Activated CD4-positive, alpha-beta T cell treated with anti-CD3 and anti-CD28 coated beads for 24 hours (primary cell): Measurements from ENCODE around the gene CDC26.
"Not testable (repeated sequence)": the region's sequence is repeated elsewhere in the genome, so short reads cannot be mapped to it uniquely, and the experiment has no call there.

Experiments used
- DNase-seq, 2 donors: peaks; one replicate each; pipeline ENCODE4 v3.0.0-alpha.2; 2020; ENCODE audit warnings: low read depth in 2 of 2

The CDC26 gene

GRCh38 chr9:113275157-113276131 lies at the start of gene CDC26, which contains the start of gene PRPF4:
CDC26 (minus strand) TSS chr9:113275572; CDS start chr9:113272507, 3,065 bp downstream.
PRPF4 (plus strand) TSS chr9:113275658; CDS start chr9:113275744, 86 bp downstream.
- DNase-seq, result peak; percentile 91 to 93

- DNase-seq, result no peak
These were observed 47.3 kb upstream of the CDC26 start for GRCh38 chr9:113322671-113323070.

DNA sequence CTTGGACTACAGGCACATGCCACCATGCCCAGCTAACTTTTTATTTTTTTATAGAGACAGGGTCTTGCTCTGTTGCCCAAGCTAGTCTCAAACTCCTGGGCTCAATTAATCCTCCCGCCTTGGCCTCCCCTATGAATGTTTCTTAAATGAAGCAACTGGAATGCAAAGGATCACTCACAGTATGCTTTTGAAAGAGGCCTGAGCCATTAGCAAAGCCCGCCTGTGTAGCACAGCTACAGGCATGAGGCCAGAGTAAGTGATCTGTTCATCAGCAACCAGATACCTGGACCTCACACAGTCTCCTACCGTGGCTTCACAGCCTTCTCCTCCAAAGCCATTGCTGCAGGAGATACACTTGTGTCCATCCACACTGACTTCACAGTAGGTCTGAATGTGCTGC lies 44.7 kb upstream of the CDC26 start:
- DNase-seq, result no peak

DNA sequence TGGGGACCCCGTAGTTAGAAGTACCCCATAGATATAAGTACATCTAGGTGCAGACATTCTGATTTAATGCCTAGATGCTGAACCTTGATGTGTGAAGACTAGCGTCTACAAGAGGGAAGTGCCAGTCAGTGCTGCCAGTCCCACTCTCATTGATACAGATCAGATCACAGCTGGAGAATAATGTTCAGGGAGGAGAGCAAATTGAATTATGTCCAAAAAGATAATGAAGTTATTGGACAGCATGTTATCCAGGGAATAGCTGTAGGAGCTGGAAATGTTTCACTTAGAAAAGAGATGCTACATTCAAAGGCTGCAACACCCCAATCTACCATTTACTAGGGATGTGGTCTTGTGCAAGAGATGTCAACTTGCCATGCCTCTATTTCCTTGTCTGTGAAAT lies 43.7 kb upstream of the CDC26 start:
- DNase-seq, result no peak

- DNase-seq, result no peak
These were observed 42.4 kb upstream of the CDC26 start for GRCh38 chr9:113317777-113318176.

- DNase-seq, result no peak
These were observed 40.7 kb upstream of the CDC26 start for GRCh38 chr9:113316030-113316429.

GRCh38 chr9:113315231-113315630 lies 39.9 kb upstream of the CDC26 start:
- DNase-seq, result no peak

DNA sequence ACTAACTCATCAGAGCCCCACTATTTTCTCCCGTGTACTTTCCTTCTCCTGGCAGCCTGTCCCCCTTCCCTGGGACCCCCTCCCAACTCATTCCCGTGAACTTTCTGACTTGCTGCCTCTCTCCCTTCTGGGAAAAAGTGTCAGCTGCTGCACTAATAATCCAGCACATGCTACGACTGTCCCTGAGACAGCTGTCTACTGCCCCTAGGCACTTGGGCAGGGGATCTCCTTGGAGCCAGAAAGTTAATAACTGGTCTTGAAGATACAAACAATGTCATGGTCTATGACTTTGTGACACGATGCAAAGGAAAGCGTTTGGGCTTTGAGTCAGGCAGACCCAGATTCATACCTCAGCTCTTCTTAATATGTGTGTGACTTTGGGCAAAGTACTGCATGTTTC lies 37.9 kb upstream of the CDC26 start:
- no peak for DNase-seq

DNA sequence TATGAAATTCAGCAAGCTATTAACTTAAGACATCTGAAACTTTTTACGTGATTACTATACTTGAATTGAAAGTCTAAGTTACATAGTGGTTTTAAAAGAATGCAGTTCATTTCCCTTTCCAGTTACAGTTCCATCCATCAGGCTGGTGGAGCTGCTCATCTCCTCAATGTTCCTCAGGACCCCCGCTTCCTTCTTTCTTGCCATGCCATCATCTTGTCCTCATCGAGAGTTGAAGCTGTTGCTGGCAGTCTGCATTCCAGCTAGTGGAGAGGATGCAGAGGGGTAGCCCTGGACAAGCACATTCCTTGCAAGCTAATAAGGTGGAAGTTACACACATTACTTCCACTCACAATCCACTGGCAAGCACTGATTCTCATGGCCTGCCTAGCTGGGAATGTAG lies 36.6 kb upstream of the CDC26 start:
- no peak for DNase-seq

DNA sequence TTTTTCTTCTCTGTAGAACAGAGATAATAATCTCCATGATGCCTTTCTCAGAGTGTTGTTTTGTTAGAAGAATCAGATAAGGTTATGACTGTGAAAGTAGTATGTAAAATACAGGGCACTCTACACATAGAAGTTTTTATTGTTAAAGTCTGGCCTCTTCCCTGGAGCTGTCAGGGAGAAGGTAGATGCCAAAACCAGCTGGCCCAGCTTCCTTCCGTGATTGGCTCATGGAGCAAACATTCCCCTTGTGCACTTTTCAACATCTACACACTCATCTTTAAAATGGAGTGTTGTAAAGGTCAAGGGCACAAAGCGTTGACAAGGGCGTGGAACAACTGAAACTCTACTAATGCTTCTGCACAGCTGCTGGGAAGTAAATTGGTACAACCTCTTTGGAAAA lies 35.2 kb upstream of the CDC26 start:
- no peak for DNase-seq

DNA sequence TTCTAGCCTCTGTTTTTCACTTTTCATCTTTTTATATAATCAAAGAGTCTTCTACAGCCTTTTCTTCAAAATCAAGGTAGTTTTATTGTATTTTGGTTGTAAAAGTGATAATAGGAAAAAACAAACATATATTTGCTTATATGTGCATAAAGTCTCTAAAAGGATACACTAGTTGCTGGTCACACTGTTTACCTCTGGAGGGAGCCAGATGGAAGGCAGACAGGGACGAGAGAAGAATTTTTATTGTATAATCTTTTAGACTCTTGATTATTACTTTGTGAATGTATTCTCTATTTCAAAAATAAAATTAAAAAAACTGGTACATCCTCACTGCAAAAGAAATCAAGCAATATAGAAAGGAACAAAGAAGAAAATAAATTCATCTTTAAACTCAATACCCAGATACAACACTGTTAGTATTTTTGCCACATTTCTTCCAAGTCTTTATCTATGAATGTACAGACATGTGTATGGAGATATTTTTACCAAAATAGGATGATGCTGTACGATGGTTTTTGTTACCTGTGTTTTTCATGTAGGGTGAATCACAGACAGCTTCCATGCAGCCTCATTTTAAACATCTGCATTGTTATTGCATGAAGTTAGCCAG lies 33.9 kb upstream of the CDC26 start:
- DNase-seq, result no peak

- no peak for DNase-seq
These were observed 32.1 kb upstream of the CDC26 start for GRCh38 chr9:113307396-113307975.

GRCh38 chr9:113306566-113306965 lies 31.2 kb upstream of the CDC26 start:
- DNase-seq, result no peak

DNA sequence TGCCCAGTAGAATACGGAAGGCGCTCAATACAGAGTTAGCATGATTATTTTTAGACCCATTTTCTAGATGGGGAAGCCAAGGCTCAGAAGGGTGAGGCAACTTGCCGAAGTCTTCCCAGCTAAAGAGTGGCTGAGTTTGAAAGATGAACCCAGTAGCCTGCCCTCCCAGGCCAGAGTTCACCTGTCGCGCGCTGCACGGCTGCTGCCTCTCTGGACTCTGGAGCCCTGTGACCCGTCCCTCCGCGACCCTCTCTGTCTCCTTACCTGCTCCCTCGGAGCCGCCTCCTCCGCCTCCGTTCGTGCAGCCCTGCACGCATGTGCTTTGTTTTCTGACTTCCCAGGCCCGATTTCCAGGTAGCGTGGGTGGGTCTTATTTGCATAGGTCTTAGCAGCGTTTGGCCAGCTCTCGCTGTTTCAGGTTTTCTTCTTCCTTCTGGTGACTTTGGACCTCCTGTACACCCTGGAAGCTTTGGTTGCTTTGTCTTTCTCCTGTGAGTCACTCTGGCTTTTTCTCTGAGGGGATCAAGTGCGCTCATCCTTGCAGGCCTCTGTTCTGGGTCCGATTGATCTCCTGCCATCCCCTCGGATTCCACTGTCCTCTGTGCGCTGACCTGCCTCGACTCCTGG lies 27.5 kb upstream of the CDC26 start, which contains the start of gene RNF183:
TSS of gene RNF183 (minus strand) at position 585 of the 627 bp plus-strand sequence. CDS start 5,192 bp downstream, outside the sequence.
- no peak for DNase-seq

DNA sequence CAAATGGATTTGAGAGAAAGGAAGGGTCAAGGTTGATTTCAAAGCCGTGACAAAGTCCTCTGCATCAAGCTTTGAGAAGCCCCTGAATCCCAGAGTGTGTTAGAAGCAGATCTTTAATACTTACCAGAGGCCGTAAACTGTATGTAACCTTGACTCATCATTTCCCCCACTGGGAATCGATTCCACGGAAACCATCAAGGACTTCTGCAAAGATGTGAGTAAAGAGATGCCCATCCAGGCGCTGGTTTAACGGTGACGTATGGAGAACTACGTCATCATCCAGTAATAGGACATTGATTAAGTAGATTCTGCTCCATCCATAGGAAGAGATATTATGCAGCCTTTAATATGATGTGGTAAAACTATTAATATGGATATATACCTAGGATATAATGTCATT lies 26.2 kb upstream of the CDC26 start:
- no peak for DNase-seq

- DNase-seq, result no peak
These were observed 24.5 kb upstream of the CDC26 start for GRCh38 chr9:113299800-113300292.

DNA sequence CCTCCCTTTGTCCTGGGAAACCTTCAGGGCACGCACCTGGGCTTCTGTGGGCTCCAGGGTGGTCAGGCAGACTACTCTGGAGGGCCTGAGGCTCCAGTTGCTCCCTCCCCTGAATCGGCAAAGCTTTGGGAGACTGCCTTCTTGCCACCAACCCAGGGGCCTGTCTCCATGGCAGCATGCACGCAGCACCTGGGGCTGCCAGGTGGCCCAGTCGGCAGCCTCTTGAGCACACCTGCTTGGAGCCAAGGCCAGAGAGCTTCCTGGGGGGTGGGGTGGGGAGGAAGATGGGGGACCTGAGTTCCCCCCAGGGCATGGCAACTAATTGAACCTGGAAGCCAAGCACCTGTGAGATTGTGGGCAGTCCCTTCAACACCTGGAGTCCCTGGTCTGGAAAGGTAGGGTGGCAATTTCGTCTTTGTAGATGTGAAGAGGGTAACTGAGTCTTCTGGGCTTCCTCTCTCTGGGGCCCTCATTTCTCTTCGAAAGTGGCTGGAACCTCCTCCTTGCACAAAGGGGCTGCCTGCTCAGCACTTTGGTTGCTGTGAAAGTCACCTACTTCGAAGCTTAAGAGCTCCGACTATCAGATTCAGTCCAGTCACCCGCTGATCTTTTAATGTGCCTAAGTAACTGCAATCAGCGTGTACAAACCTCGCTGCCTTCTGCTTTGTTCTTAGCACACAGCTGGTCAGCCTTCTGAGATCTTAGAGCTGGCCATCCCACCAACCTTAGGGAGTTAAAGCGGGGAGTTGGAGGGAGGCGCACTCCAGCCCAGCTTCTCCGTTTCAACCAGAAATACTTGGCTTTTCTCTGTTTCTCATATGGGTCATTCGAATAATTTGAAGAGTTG lies 23.8 kb upstream of the CDC26 start:
- no peak for DNase-seq

DNA sequence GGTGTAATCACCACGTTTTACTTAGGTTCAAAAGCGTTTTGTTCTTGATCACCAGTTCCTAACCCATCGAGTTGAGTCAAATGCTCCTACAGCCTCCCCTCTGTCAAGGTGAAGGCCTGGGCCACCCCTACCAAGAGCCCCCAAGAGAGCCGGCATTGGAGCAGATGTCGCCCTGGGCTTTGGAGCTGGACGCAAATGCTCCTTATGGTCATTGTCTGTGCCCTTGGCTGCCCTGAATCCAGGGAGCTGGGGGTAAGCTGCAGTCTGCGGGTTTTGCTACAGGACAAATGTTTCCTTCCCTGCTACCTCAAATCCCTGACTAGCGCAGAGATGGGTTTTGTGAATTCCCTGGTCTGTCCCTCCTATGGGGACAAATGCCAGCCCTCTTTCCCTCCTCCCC lies 22.9 kb upstream of the CDC26 start:
- no peak for DNase-seq

DNA sequence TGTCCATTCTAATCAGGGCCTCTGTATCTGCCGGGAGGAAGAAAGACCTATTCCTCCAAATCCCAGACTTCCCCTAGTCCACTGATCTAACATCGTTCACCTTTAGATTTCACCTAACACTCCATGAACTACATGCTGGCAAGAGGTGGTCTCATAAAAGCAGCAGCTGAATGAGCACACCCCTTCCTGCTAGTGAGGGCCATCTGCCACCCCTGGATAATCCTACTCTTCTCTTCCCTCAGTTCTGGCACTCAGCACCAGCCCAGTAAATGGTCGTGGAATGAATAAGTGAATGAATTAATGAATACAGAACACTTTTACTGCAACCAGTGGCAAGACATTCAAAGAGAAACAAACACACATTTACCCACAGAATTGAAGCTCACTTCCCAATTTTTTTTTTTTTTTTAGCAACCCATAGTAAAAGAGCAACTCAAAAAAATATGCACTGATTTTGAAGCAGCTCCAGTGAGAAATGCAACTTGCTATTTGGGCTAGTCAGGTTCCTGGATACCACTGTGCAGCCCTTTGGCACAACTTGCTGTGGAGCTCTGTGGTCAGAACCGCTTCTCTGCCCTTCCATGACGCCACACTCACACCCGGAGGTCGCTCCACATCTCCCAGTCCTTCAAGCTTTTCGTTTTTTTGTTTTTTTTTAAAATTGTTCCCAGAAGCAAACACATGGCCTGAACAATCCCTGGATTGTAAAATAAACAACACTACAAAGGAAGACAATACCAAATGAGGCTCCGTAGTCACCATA lies 21.6 kb upstream of the CDC26 start:
- DNase-seq, result no peak

DNA sequence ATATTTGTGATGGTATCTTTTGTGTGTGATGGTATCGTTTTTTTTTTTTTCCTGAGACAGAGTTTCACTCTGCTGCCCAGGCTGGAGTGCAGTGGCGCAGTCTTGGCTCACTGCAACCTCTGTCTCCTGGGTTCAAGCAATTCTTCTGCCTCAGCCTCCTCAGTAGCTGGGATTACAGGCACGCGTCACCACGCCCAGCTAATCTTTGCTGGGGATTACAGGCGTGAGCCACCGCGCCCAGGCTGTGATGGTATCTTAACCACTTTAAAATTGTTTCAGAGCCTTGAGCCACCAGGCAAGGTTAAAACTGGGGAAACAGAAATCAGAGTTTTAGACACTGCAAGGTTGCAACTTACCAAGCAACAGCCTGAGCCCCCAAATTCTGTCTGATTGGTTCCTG lies 20.9 kb upstream of the CDC26 start:
- DNase-seq, result not testable (repeated sequence)
